ENCODE results near the gene LANCL2. TPM values are rescaled to one million over a fixed set of nuclear protein-coding genes. Genes with fewer than 3 reads are reported as not detected.

Gene LANCL2
- polyA plus RNA-seq (2012; ENCODE audit: insufficient read depth, insufficient read length, low read depth) = 15.4 TPM

- H3K36me3 ChIP-seq = no peaks in the 10 kb centered on the region
- peak within 1 kb of the TSS; percentile 89 for H3K4me3 ChIP-seq (ENCODE audit: low read depth, low read length)
- H3K4me1 ChIP-seq = no peaks in the 10 kb centered on the region
- TF ChIP-seq CTCF (IDR thresholded peaks at IDR 0.05; ENCODE audit: low read depth, low read length) = no peak
- no peak for DNase-seq
- H3K9me3 ChIP-seq = no peaks in the 10 kb centered on the region
- H3K27me3 ChIP-seq = no peaks in the 10 kb centered on the region
Observed at GRCh38 chr7:55365205-55365674, at the start of gene LANCL2. LANCL2 (plus strand) TSS chr7:55365337; CDS start chr7:55366026, 689 bp downstream.

- no peaks in the 10 kb centered on the region for H3K27me3 ChIP-seq
- no peaks in the 10 kb centered on the region for H3K4me1 ChIP-seq
- H3K4me3 ChIP-seq (ENCODE audit: low read depth, low read length) = no peak overlapping the region
- DNase-seq = no peak
- no peaks in the 10 kb centered on the region for H3K9me3 ChIP-seq
- no peaks in the 10 kb centered on the region for H3K36me3 ChIP-seq
- TF ChIP-seq CTCF (IDR thresholded peaks at IDR 0.05; ENCODE audit: low read depth, low read length) = no peak
Observed at GRCh38 chr7:55325371-55325792, 39.8 kb upstream of the LANCL2 start.

GRCh38 chr7:55326081-55326835 lies 38.9 kb upstream of the LANCL2 start:
- H3K4me3 ChIP-seq (ENCODE audit: low read depth, low read length) = no peak overlapping the region
- no peak for TF ChIP-seq CTCF (IDR thresholded peaks at IDR 0.05; ENCODE audit: low read depth, low read length)
- H3K9me3 ChIP-seq = no peaks in the 10 kb centered on the region
- DNase-seq = no peak
- H3K27me3 ChIP-seq = no peaks in the 10 kb centered on the region
- H3K36me3 ChIP-seq = no peaks in the 10 kb centered on the region
- no peaks in the 10 kb centered on the region for H3K4me1 ChIP-seq

GRCh38 chr7:55326945-55327626 lies 38.1 kb upstream of the LANCL2 start:
- no peak for TF ChIP-seq CTCF (IDR thresholded peaks at IDR 0.05; ENCODE audit: low read depth, low read length)
- no peak overlapping the region for H3K4me3 ChIP-seq (ENCODE audit: low read depth, low read length)
- no peaks in the 10 kb centered on the region for H3K36me3 ChIP-seq
- no peak for DNase-seq
- no peaks in the 10 kb centered on the region for H3K4me1 ChIP-seq
- no peaks in the 10 kb centered on the region for H3K9me3 ChIP-seq
- H3K27me3 ChIP-seq = no peaks in the 10 kb centered on the region

- Histone ChIP-seq H3K4me1 (no peaks in the 10 kb centered on the region), H3K36me3 (no peaks in the 10 kb centered on the region), H3K27me3 (peaks cover 16% of the 10 kb centered on the region), H3K9me3 (no peaks in the 10 kb centered on the region), H3K4me3 (ENCODE audit: low read depth, low read length) (no peak overlapping the region)
- no peak for DNase-seq
- no peak for TF ChIP-seq CTCF (IDR thresholded peaks at IDR 0.05; ENCODE audit: low read depth, low read length)
Observed at GRCh38 chr7:55335151-55335550, 30.0 kb upstream of the LANCL2 start.

GRCh38 chr7:55335786-55336185 lies 29.4 kb upstream of the LANCL2 start:
- no peaks in the 10 kb centered on the region for H3K9me3 ChIP-seq
- no peak for DNase-seq
- no peak for TF ChIP-seq CTCF (IDR thresholded peaks at IDR 0.05; ENCODE audit: low read depth, low read length)
- H3K4me1 ChIP-seq = no peaks in the 10 kb centered on the region
- H3K27me3 ChIP-seq = peaks cover 16% of the 10 kb centered on the region
- no peak overlapping the region for H3K4me3 ChIP-seq (ENCODE audit: low read depth, low read length)
- H3K36me3 ChIP-seq = no peaks in the 10 kb centered on the region
